ENCODE measurements around the gene NANOS1. TPM values are rescaled to one million over a fixed set of nuclear protein-coding genes. Genes with fewer than 3 reads are reported as not detected.

Gene NANOS1
- total RNA-seq, 1 experiment from 2014 or later, result 18.0 TPM

GRCh38 chr10:118995739-118996138 is 33.8 kb upstream of the NANOS1 start:
- Histone ChIP-seq H3K27ac (ENCODE audit: low read length) (no peak overlapping the region), H3K36me3 (ENCODE audit: control insufficient read depth, insufficient read depth, low read length) (no peaks in the 10 kb centered on the region), H3K4me1 (ENCODE audit: control insufficient read depth, insufficient read depth, low read length) (no peaks in the 10 kb centered on the region; the same call in 1 of the 2 replicates), H3K27me3 (ENCODE audit: control insufficient read depth, insufficient read depth, low read length) (no peaks in the 10 kb centered on the region), H3K4me3 (ENCODE audit: low read depth in 2 of 2, low read length in 2 of 2) (no peak overlapping the region), H3K9me3 (ENCODE audit: control insufficient read depth, insufficient read depth, low read depth, low read length) (no peaks in the 10 kb centered on the region)
- DNase-seq (ENCODE audit: low read depth, low spot score) (no peak), ATAC-seq (no peak)
- ChIA-PET POLR2A (no interaction called here), CTCF (no interaction called here)
- in situ Hi-C loops (cut with HindIII; ENCODE audit: low pct_unique_long_range_greater_than_20kb, low sequenced_read_pairs), result no loop called here
- TF ChIP-seq POLR2AphosphoS5 (IDR thresholded peaks at IDR 0.05; ENCODE audit: low read depth, low read length), result no peak
- TF ChIP-seq, protein P1, sequence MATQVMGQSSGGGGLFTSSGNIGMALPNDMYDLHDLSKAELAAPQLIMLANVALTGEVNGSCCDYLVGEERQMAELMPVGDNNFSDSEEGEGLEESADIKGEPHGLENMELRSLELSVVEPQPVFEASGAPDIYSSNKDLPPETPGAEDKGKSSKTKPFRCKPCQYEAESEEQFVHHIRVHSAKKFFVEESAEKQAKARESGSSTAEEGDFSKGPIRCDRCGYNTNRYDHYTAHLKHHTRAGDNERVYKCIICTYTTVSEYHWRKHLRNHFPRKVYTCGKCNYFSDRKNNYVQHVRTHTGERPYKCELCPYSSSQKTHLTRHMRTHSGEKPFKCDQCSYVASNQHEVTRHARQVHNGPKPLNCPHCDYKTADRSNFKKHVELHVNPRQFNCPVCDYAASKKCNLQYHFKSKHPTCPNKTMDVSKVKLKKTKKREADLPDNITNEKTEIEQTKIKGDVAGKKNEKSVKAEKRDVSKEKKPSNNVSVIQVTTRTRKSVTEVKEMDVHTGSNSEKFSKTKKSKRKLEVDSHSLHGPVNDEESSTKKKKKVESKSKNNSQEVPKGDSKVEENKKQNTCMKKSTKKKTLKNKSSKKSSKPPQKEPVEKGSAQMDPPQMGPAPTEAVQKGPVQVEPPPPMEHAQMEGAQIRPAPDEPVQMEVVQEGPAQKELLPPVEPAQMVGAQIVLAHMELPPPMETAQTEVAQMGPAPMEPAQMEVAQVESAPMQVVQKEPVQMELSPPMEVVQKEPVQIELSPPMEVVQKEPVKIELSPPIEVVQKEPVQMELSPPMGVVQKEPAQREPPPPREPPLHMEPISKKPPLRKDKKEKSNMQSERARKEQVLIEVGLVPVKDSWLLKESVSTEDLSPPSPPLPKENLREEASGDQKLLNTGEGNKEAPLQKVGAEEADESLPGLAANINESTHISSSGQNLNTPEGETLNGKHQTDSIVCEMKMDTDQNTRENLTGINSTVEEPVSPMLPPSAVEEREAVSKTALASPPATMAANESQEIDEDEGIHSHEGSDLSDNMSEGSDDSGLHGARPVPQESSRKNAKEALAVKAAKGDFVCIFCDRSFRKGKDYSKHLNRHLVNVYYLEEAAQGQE (IDR thresholded peaks at IDR 0.05; ENCODE audit: insufficient read depth in 1 of 2, low read depth in 2 of 2, low read length in 1 of 2), result no peak
- no peak for TF ChIP-seq SIN3A (IDR thresholded peaks at IDR 0.05; ENCODE audit: borderline replicate concordance, insufficient read depth, low read depth, low read length)
- TF ChIP-seq, protein P2, sequence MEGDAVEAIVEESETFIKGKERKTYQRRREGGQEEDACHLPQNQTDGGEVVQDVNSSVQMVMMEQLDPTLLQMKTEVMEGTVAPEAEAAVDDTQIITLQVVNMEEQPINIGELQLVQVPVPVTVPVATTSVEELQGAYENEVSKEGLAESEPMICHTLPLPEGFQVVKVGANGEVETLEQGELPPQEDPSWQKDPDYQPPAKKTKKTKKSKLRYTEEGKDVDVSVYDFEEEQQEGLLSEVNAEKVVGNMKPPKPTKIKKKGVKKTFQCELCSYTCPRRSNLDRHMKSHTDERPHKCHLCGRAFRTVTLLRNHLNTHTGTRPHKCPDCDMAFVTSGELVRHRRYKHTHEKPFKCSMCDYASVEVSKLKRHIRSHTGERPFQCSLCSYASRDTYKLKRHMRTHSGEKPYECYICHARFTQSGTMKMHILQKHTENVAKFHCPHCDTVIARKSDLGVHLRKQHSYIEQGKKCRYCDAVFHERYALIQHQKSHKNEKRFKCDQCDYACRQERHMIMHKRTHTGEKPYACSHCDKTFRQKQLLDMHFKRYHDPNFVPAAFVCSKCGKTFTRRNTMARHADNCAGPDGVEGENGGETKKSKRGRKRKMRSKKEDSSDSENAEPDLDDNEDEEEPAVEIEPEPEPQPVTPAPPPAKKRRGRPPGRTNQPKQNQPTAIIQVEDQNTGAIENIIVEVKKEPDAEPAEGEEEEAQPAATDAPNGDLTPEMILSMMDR (IDR thresholded peaks at IDR 0.05), result no peak
- TF ChIP-seq TCF7L2 (IDR thresholded peaks at IDR 0.05; ENCODE audit: low read depth, low read length), result no peak
- intact Hi-C loops (cut with micrococcal nuclease; ENCODE audit: unreplicated experiment), result no loop called here
- BruUV-seq (replicated peaks), result no TSS peak

DNA sequence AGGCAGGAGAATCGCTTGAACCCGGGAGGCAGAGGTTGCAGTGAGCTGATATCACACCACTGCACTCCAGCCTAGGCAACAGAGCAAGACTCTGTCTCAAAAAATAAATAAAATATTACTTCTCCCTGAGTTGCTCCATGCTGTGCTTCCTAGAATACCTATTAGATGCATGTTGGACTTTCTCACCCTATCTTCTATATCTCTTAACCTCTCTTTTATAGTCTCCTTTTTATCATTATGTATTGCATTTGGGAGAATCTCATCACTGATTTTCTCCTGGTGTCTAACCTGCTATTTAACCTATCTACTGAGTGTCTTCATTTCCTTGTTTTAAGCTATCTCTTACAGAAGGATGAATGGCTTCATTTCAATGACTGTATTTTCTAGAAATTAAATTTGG is 32.1 kb upstream of the NANOS1 start:
- intact Hi-C loops (cut with micrococcal nuclease; ENCODE audit: unreplicated experiment), result no loop called here
- DNase-seq (ENCODE audit: low read depth, low spot score) (no peak), ATAC-seq (no peak)
- Histone ChIP-seq H3K4me3 (ENCODE audit: low read depth in 2 of 2, low read length in 2 of 2) (no peak overlapping the region), H3K4me1 (ENCODE audit: control insufficient read depth, insufficient read depth, low read length) (no peaks in the 10 kb centered on the region; the same call in 1 of the 2 replicates), H3K9me3 (ENCODE audit: control insufficient read depth, insufficient read depth, low read depth, low read length) (no peaks in the 10 kb centered on the region), H3K27me3 (ENCODE audit: control insufficient read depth, insufficient read depth, low read length) (no peaks in the 10 kb centered on the region), H3K36me3 (ENCODE audit: control insufficient read depth, insufficient read depth, low read length) (no peaks in the 10 kb centered on the region), H3K27ac (ENCODE audit: low read length) (no peak overlapping the region)
- in situ Hi-C loops (cut with HindIII; ENCODE audit: low pct_unique_long_range_greater_than_20kb, low sequenced_read_pairs), result no loop called here
- no TSS peak for BruUV-seq (replicated peaks)
- no peak for TF ChIP-seq SIN3A (IDR thresholded peaks at IDR 0.05; ENCODE audit: borderline replicate concordance, insufficient read depth, low read depth, low read length)
- TF ChIP-seq TCF7L2 (IDR thresholded peaks at IDR 0.05; ENCODE audit: low read depth, low read length), result no peak
- TF ChIP-seq, protein P2 (IDR thresholded peaks at IDR 0.05), result no peak
- TF ChIP-seq, protein P1 (IDR thresholded peaks at IDR 0.05; ENCODE audit: insufficient read depth in 1 of 2, low read depth in 2 of 2, low read length in 1 of 2), result no peak
- no peak for TF ChIP-seq POLR2AphosphoS5 (IDR thresholded peaks at IDR 0.05; ENCODE audit: low read depth, low read length)
- POLR2A ChIA-PET, result no interaction called here
- CTCF ChIA-PET, result no interaction called here
